Activated T-cell treated with anti-CD3 and anti-CD28 coated beads for 48 hours (primary cell): ENCODE results near the gene RNF220.
"Not testable (repeated sequence)": the region's sequence is repeated elsewhere in the genome, so short reads cannot be mapped to it uniquely, and the experiment has no call there.

Experiments used
- DNase-seq: peaks from one replicate; pipeline ENCODE4 v3.0.0-alpha.2; 2020; ENCODE audit warnings: low read depth

The RNF220 gene

GRCh38 chr1:44549510-44549909 is 144.5 kb downstream of the RNF220 start:
- DNase-seq = no peak

- no peak for DNase-seq
Measured at GRCh38 chr1:44553127-44553758, 148.2 kb downstream of the RNF220 start.

- no peak for DNase-seq
Measured at GRCh38 chr1:44553771-44554170, 148.7 kb downstream of the RNF220 start.

- DNase-seq = no peak
Measured at GRCh38 chr1:44554706-44555105, 149.7 kb downstream of the RNF220 start.

- DNase-seq = no peak
Measured at GRCh38 chr1:44557778-44558177, 152.7 kb downstream of the RNF220 start.

GRCh38 chr1:44558883-44559282 is 153.8 kb downstream of the RNF220 start:
- no peak for DNase-seq

- no peak for DNase-seq
Measured at GRCh38 chr1:44559330-44559729, 154.3 kb downstream of the RNF220 start.

- DNase-seq = no peak
Measured at GRCh38 chr1:44559913-44560312, 154.9 kb downstream of the RNF220 start.

GRCh38 chr1:44560696-44561095 is 155.6 kb downstream of the RNF220 start:
- not testable (repeated sequence) for DNase-seq

GRCh38 chr1:44565259-44565750 is 160.2 kb downstream of the RNF220 start:
- no peak for DNase-seq

GRCh38 chr1:44565833-44566232 is 160.8 kb downstream of the RNF220 start:
- no peak for DNase-seq

- no peak for DNase-seq
Measured at GRCh38 chr1:44566281-44567046, 161.4 kb downstream of the RNF220 start.

GRCh38 chr1:44568128-44568900 is 163.3 kb downstream of the RNF220 start:
- DNase-seq = no peak

- no peak for DNase-seq
Measured at GRCh38 chr1:44569491-44569890, 164.4 kb downstream of the RNF220 start.

GRCh38 chr1:44571712-44572571 is 166.9 kb downstream of the RNF220 start:
- DNase-seq = no peak

- DNase-seq = no peak
Measured at GRCh38 chr1:44572572-44572879, 167.5 kb downstream of the RNF220 start.

- no peak for DNase-seq
Measured at GRCh38 chr1:44575396-44575795, 170.3 kb downstream of the RNF220 start.

- no peak for DNase-seq
Measured at GRCh38 chr1:44576456-44577150, 171.5 kb downstream of the RNF220 start.

- no peak for DNase-seq
Measured at GRCh38 chr1:44581205-44581604, 176.2 kb downstream of the RNF220 start.

- no peak for DNase-seq
Measured at GRCh38 chr1:44584167-44584566, 179.1 kb downstream of the RNF220 start.

GRCh38 chr1:44585315-44585920 is 180.4 kb downstream of the RNF220 start:
- DNase-seq = no peak
